GM19438 (cell line): Measurements from ENCODE around the gene SP110.
"Not testable (repeated sequence)": the region's sequence is repeated elsewhere in the genome, so short reads cannot be mapped to it uniquely, and the experiment has no call there.

Source experiments
- ATAC-seq: cut with Tn5 transposase; IDR thresholded peaks from one replicate; pipeline ENCODE4 v1.9.1; 2021; ENCODE audit warnings: low read depth; ENCODE audit not compliant: unreplicated experiment

The SP110 gene

DNA sequence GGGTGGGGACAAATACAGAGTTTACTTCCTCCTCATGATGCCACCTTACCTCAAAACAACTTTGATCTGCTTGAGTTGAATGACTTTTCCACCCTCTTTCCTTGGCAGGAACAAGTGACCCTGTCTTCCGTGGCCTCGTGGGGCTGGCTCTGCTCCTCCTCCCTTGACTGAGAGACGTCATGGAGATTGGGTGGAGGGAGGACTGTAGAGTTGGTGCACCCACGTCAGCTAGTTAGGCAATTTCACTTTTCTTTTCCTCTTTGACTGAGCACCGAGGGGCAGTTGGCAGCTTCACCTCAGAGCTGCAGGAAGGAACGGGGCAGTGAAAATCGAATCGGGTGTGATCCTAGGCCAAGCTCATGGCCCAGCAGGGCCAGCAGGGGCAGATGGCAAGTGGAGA lies 5.7 kb upstream of the SP110 start, which contains the start of gene SP140:
Gene SP140 (plus strand): TSS at position 251 of the 400 bp plus-strand sequence. CDS start 109 bp downstream, at position 360.
- peak; percentile 67 for ATAC-seq

DNA sequence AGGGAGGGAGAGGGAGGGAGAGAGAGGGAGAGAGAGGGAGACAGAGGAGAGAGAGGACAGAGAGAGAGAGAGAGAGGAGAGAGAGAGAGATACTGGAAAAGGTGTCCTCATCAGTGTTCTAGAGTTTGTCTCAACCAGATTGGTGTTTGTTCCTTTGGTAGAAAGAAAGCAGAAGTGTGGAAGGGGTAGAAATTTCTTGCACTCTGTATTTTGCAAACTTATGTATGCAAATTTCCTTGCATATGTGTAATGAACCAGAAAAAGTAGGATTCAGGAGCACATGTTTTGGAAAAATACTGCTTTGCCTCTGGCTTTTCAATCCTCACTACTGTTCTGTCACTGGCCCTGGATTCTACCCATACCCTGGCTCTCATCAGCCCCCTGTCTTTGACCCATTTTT lies 4.7 kb upstream of the SP110 start:
- ATAC-seq = no peak

DNA sequence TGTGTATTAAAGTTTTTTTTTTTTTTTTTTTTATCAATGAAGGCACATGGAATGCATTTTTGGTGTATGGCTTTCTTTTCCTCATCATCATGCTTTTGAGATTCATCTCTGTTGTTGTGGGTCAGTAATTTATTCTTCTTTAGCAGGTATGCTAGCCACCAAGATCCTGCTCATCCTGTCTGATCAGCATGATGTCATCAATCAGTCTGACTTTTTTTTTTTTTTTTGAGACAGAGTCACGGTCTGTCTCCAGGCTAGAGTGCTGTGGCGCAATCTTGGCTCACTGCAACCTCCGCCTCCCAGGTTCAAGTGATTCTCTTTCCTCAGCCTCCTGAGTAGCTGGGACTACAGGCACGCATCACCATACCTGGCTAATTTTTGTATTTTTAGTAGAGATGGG lies 3.0 kb upstream of the SP110 start:
- not testable (repeated sequence) for ATAC-seq

DNA sequence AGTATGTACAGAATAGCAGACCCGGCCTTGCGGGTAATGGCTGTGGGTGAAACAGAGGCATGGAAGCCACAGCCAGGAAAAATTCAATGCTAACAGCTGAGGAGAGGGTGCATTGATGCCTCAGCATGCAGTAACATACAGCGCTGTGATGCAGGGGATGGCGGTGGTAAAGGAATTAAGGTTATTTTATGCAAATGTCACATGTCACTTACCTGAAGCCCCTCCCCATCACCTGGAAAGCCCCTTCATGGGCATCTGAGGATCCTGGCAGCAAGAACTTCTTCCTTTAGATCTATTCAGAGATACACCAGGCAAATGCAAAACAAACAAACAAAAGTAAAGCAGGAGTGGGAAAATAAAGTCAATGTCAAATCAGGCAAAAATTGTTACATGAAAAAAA lies 1.7 kb upstream of the SP110 start:
- ATAC-seq = no peak

DNA sequence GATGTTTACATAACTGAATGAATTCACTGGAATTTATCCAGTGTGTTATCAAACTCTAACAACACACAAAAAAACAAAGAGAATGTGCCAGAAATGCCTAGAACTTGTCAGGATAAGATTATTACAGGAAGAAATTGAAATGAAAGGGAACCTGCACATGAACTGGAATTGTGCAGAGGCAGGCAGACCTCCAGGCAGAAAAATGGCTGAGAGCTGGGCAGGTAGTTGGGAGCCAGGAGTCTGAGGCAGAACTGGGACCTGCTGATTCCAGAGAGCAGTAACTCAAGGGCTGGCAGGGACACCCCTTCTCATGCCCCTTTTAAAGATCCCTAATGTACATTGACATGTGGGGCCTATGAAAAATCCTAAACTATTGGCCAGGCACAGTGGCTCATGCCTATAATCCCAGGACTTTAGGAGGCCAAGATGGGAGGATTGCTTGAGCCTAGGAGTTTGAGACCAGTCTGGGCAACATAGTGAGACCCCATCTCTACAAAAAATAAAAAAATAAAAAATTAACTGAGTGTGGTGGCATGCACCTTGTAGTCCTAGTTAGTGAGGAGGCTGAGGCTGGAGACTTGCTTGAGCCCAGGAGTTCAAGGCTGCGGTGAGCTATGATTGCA lies 674 bp upstream of the SP110 start:
- no peak for ATAC-seq

DNA sequence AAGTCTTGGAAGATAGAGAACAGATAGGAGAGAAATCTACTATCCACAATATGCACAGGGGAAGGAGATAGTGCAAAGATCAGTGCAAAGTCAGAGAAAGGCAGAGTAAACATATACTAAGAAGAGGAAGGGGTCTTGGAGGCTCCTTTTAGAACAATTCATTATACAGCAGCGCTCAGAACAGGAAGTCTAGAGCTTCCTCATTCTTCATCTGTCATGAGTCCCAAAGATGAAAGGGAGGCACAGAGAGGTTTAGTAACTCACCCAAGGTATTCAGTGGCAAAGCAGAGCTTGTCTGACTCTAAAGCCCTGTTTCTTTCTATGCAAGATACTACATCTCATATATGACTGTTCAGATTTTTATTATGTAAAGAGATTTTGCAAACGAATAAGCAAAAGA lies 1.4 kb downstream of the SP110 start:
- ATAC-seq = no peak

DNA sequence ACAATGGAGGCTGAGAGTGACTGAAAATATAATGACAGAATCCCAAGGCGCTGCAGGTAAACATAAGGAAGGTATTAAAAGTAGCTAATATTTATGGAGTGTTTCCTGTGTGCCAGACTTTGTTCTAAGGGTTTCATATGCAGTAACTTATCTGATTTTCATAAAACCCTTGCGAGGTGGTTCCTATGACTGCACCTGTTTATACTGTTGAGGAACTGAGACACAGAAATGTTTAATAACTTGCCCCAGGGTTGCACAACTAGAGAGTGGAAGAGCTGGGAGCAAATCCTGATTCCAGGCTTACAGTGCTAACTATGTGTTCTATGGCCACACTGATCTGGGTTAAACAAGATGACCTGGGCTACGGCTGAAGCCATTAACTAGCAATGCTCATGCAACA lies 2.4 kb downstream of the SP110 start:
- no peak for ATAC-seq

DNA sequence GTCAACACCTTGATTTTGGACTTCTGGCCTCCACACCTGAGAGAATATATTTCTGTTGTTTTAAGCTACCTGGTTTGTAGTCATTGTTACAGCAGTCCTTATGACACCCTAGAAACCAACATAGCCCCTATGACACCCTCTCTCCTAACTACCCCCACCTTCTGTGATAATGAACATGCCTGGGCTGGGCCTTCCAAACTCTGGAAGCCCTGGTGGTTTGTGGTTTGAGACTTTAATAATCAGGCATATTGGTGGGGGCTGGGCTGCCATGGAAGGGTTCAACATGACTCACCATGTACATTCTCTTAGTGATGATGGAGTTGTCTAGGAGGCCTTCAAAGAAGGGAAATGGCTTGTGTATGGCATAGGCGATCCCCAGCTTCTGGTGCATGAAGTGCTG lies 3.3 kb downstream of the SP110 start:
- no peak for ATAC-seq

DNA sequence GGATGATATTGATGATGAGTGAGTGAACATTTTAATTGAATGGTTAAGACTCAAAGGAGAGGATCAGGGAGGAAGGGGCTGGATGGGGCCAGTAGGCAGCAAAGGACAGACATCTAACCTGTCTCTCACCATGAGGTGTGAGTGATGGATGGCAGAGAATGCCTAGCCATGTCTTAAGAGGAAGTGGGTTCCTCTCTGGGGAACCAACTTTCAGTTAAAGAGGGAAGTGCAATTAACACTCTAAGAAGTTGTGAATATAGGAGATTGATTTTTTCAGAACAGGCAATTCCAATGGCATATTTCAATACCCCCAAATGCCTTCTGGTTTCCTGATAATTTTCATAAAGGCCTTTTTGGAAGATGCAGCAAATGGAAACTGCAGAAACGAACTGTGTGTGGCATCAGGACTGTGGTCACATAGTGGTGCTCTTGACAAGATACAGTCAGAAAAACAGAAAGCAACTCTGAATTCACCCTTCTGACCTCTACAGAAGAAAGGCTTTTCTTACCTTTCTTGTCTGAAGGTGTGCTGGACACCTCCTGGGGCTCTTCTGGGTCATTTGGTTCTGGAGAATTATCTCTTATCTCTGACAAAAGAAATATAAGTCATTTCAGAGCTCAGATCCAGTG lies 10.2 kb downstream of the SP110 start:
- no peak for ATAC-seq

DNA sequence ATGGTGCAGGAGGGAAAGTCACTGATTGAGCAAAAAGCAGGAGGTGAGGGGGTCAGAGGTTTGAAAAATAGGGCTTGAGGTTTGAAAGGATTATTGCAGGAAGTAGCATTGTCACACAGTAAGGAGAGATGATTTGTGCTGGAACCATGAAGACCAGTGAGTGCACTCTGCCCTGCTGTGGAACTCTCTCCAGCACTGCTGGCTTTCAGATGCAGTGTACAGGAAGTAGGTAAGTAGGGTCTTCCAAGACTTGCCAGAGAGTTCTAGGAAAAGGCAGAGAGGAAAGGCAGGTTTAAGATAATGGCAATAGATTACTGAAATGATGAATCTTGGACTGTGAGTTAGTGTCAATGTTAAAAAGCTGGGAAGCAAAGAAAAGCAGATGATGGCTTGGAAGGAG lies 11.2 kb downstream of the SP110 start:
- ATAC-seq = no peak

DNA sequence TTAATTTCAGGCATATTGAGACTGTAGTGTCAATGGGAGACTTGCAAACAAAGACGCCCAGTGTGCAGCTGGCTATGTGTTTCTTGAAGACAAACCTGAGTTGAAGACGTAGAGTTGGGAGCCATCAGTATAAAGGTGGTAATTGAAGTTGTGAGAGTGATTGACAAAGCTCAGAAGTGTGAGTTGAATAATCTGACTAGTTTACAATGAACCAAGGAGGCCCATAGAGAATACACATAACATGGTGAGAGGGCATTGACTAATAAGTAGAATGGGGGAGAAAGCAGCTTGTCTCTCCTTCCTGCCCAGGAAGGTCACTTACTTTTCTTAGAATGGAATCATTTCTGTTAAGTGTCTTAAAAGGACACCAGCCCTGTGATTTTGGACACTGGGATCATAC lies 14.1 kb downstream of the SP110 start:
- ATAC-seq = no peak

DNA sequence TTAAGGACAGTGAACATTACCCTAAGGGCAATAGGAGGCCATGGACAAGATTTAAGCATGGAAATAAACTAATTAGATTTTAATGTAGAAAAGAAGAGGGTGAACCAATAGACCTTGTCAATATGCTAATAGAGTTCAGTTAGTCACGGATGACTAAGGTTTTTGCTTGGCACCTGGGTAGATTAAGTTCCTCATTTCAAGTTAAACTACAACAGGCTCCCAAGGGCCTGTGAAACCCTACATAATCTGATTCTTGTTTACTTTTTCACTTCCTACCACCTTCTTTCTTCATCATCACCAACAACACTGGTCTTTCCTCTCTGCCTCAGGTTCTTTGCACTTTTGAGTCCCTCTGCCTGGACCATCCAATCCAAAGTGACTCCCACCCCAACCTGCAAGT lies 14.8 kb downstream of the SP110 start:
- peak; percentile 58 for ATAC-seq

DNA sequence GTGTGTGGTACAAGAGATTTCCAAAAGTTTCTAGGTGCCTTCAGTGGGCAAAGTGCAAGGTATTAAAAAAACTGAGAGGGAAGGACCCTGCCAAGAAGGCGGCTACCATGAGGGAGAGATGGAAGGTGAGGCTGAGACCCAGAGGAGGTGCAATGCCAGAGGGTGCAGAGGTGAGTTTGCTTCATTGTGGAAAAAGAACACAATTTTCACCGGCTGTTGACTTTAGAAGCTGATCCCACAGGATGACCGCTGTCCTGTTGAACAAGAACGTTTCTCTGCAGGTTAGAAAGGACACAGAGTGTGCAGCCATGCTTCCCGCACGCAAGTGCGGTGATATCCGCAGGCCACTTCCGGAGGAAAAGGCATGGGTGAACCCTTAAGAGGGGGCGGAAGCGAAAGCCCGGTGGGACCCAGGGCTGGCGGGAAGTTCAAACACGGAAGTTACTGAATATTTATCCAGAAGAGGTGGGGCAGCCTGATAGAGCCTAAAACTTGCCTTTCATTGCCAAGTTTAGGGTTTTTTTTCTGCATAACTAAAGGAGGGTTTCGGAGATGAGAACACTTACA lies 16.6 kb downstream of the SP110 start:
- peak; percentile 48 for ATAC-seq

DNA sequence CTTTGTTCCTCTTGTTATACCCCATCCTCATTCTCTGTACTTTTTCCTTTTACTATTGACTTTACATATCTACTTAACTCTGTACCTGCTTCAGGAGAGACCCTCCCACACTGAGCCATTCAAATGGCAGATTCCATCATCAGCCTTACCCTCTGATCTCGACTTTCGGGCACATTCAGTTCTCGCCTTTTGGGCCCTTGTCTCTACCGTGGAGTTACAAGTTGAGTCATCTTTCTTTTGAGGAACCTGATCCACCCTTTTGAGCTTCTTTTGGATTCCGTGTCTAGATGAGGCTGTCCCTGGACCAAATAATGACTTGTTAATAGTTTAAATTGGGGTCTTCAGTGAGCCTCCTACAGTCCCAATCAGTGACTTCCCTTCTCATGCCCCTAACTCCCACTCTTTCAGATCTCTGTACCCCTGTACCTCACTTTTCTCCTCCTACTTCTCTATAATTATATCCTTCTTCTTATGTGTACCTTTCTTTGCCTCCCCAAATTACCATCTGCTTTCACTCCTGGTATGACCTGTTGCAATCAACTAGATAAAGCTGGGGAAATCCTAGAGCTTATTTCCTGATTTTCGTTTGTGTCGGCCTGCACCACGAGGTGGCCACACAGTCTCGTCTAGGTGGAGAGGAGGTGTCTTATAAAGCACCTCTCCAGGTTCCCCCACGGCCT lies 17.2 kb downstream of the SP110 start:
- ATAC-seq = peak; percentile 39

DNA sequence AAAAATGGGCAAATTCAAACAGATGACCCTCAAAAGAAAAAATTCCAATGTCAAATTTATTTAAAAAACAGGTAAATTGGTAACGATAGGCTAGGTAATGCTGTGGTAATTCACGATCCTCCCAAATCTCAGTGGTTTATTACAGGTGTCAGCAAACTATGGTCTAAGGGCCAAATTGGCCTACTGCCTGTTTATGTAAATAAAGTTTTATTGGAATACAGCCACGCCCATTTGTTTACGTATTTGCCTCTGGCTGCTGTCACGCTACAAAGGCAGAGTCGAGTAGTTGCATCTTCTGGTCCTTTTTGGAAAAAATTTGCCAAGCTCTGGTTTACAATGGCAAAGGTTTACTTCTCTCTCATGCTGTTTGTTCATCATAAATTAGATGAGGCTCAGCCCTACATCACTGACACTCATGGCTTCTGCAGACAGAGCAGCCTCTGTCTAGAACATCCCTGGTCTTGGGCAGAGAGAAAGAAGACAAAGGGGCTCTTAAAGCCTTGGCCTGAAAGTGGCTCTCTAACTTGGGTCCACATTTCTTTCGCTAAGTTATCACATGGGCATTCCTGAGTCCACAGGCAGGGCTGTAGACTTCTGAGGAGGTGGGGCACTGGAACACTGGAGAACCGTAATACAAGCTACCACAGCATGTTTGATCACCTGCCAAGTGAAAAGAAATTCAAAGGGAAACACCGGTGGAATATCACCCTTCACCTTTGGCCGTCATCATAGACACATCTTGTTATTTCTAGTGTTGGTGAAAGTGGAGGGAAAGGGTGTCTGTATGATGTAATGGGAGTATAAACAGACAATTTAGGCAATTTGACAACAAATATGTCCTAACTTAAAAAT lies 34.8 kb downstream of the SP110 start:
- no peak for ATAC-seq

DNA sequence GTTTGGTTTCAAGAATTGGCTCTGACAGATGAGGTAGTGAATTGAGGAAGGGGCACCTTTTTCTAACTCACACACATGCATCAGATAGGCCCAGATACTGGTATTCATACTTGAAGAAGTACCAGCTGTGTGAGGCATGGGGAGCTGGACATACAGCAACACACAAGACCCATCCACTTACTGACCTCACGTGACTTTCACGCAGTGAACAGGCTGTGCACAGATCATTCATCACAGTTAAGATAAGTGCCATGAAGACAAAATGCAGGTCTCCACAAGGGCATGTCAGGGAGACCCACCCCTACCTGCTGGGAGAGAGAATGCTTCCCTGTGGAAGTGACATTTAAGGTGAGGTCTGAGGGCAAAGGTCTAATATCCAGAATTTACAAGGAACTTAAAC lies 38.6 kb downstream of the SP110 start:
- ATAC-seq = no peak

DNA sequence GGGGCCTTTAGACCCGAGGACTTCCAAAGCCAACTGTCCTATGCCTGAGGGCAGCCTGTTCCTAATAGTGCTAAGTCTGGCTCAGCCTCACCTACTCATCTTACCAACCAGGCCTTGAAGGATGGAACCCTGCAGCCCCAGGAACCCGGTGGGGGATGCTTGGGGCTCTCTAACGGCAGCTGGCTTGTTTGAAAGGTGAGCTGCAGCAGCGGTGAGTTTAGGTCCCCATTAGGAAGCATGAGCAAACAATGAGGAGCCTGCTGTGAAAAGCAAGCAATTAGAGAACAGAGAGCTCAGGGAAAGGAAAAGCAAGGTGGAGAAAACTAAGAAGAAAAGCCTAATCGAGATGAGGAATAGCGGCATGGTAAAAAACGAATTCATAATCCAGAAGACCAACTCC lies 39.9 kb downstream of the SP110 start:
- no peak for ATAC-seq

DNA sequence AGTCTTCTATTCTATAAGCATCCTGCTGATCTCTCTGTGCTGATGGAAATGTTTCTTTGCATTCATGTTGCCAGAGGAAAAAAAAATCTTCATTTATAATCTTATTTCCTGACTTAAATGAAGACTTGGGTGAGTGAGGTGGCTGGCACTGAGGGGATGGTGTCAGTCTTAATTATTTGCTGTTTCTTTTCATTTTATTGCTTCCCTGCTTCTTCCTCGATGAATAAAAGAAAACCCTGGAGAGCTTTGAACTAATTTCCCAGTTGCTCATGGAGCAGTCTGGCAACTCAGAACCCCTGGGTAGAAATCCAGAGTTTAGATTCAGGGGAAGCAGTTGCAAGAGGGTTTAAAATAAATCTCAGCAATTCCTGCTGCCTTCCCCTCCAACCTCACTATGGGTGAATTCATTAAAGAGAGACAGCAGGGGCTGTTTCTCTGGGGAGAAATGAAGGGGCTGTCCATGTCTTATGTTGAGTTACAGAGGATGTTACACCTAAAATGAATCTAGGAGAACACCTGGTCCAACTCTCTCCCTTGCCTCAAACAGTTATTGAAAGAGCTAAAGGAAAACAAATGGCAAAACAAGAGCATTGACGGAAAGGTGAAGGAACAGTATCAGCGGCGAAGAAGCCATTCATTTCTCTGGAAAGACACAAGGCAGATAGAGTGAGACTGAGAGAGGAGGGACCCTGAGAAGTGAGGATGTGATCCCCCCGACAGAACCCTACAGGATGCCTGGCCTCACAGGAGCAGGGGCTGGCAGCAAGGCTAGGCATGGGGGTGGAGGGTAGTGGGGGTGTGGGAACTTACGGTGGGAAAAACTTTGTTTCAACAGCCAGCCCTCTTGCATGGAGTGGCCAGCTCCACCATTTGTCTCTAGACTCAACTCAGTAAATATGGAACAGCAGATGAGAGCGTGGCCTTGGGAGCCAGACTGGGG lies 41.0 kb downstream of the SP110 start:
- ATAC-seq = no peak

DNA sequence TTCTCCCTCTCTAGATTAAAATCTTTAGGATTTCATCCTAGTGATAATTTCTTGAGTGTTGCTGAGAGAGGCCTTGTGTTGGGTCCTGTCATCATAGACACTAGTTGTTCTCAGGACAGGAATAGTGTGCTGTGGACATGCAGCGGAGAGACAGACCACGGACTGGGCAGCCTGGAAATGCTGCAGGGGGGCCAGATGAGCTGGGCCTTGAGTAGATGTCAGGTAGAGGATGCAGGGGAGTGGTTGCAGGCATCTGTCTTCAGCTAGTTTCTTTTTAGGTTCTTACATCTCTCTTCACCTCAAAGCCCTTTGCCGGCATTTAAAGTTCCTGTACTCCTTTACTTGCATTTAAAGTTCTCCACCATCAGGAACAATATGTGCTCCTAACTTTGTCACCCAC lies 42.8 kb downstream of the SP110 start:
- ATAC-seq = no peak

DNA sequence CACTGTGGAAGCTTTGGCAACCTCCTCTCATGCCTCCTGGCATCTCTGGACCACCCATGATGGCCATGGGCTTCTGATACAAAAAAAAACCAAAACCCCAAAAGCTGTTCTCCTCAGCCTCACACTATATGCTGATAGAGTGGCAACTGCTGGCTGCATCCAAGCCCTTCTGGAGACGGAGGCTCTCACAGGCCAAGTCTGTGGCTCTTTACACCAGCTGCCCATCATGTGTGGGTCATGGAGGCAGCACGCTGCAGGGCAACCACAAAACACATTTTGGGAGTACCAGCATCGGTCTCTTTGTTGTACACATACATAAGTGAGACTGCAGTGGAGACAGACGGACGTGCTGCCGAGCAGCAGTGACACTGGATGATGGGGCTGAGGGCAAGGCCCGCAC lies 45.3 kb downstream of the SP110 start:
- ATAC-seq = no peak
